Ishikawa (cell line): ENCODE data around the gene MBNL1.

Source experiments
- CEBPB ChIP-seq: IDR thresholded peaks from 2 replicates; pipeline ENCODE4 v1.6.1; 2012
- CREB1 ChIP-seq: IDR thresholded peaks from 2 replicates; pipeline ENCODE4 v1.6.1; 2012; ENCODE audit warnings: low read depth
- EGR1 ChIP-seq: IDR thresholded peaks from 2 replicates; pipeline ENCODE4 v1.6.1; 2012
- EP300 ChIP-seq: IDR thresholded peaks from 2 replicates; pipeline ENCODE4 v1.6.1; 2012; ENCODE audit warnings: borderline replicate concordance
- FOXM1 ChIP-seq: IDR thresholded peaks from 2 replicates; pipeline ENCODE4 v1.6.1; 2012; ENCODE audit warnings: low read depth, borderline replicate concordance
- MAX ChIP-seq: IDR thresholded peaks from 2 replicates; pipeline ENCODE4 v1.6.1; 2012
- NFIC ChIP-seq: IDR thresholded peaks from 2 replicates; pipeline ENCODE4 v1.6.1; 2012
- RAD21 ChIP-seq: IDR thresholded peaks from 2 replicates; pipeline ENCODE4 v1.6.1; 2012; ENCODE audit warnings: low read depth
- REST ChIP-seq: IDR thresholded peaks from 2 replicates; pipeline ENCODE4 v1.6.1; 2012; ENCODE audit warnings: low read depth, mild to moderate bottlenecking
- TAF1 ChIP-seq: IDR thresholded peaks from 2 replicates; pipeline ENCODE4 v1.6.1; 2012; ENCODE audit warnings: low read depth, mild to moderate bottlenecking
- TCF12 ChIP-seq: IDR thresholded peaks from 2 replicates; pipeline ENCODE4 v1.6.1; 2012; ENCODE audit warnings: low read depth
- TEAD4 ChIP-seq: IDR thresholded peaks from 2 replicates; pipeline ENCODE4 v1.6.1; 2012
- YY1 ChIP-seq: IDR thresholded peaks from 2 replicates; pipeline ENCODE4 v1.6.1; 2012; ENCODE audit warnings: low read depth
- ZBTB7A ChIP-seq: IDR thresholded peaks from 2 replicates; pipeline ENCODE4 v1.6.1; 2012; ENCODE audit warnings: low read depth
- TF ChIP-seq, protein P1 (sequence below): IDR thresholded peaks from 2 replicates; pipeline ENCODE4 v1.6.1; 2012

The MBNL1 gene

GRCh38 chr3:152438181-152438580 lies 169.5 kb downstream of the MBNL1 start:
- no peak for TF ChIP-seq ZBTB7A
- TF ChIP-seq MAX: no peak
- TF ChIP-seq REST: no peak
- no peak for TF ChIP-seq TAF1
- TF ChIP-seq CREB1: no peak
- no peak for TF ChIP-seq FOXM1
- no peak for TF ChIP-seq EGR1
- no peak for TF ChIP-seq YY1

- no peak for TF ChIP-seq EGR1
- TF ChIP-seq NFIC: no peak
- TF ChIP-seq TAF1: no peak
- TF ChIP-seq, protein P1, sequence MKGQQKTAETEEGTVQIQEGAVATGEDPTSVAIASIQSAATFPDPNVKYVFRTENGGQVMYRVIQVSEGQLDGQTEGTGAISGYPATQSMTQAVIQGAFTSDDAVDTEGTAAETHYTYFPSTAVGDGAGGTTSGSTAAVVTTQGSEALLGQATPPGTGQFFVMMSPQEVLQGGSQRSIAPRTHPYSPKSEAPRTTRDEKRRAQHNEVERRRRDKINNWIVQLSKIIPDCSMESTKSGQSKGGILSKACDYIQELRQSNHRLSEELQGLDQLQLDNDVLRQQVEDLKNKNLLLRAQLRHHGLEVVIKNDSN: no peak
- no peak for TF ChIP-seq CEBPB
- no peak for TF ChIP-seq CREB1
- TF ChIP-seq MAX: no peak
- no peak for TF ChIP-seq FOXM1
- TF ChIP-seq TCF12: no peak
- TF ChIP-seq YY1: no peak
- no peak for TF ChIP-seq RAD21
- TF ChIP-seq REST: no peak
Observed at GRCh38 chr3:152438706-152439105, 170.0 kb downstream of the MBNL1 start.

DNA sequence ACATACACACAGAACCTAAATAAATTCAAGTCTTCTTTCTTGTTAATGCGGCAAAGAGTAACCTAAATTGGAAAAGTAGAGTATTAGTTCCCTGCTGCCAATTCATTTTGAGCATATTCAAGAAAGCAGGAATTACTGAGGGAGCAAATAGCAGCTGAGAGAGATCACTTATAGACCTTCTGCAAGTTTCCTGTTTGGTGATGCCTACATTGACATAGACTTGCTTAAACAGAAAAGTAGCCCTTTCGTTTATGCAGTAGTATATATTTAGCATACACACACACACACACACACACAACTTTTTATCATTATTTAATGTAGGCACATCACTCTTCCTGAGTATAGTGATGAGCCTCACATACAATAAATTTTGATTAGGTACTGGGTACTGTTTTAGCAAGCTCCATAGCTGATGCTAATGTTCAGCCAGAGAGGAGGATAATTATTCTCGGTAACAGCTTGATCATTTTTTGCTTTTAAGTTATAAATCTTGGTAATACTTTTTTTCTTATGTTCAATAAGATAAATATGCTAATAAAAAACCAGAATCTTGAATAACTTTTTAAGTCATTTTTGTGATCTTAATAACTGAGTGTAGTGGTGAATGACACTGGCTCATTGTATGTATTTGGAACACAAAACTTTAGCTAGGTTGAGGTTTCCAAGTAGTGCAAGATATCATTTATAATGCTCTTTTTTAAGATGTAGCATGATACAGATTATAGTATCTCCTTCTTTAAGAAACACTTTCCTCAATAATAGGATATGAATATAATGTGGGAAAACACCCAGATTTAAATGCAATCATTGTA lies 174.7 kb downstream of the MBNL1 start:
- TF ChIP-seq TAF1 (no peak), CREB1 (no peak), YY1 (no peak), RAD21 (no peak), NFIC (no peak), REST (no peak), FOXM1 (no peak), TCF12 (no peak), EP300 (no peak), EGR1 (no peak), ZBTB7A (no peak), CEBPB (no peak), MAX (no peak), TEAD4 (no peak)
- TF ChIP-seq, protein P1: no peak

DNA sequence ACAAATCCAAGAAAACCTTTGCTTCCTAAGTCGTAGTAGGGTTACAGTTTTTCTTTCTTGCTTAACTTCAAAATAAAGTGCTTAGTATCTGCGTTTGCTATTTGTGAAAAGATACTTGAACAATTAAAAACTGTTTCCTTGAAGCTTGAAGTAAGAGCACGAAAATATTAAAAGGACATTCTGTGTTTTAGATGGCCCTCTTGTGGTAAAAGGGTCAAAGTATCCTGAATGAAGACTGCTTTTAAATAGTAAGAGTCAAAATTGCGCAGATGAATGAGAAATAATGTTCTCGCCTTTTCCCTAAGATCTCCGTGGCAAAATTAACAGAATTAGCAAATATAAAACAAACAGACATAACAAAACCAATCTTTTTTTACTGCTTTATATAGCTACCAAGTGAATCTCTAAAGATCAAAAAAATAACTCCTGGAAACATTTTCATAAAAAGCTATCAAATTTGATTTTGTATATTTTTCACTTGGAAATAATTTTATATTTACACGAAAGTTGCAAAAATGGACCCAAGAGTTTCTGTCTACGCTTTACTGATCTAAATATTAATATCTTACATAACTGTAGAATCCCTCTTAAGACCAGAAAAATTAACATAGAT lies 175.4 kb downstream of the MBNL1 start:
- no peak for TF ChIP-seq ZBTB7A
- TF ChIP-seq RAD21: peak; percentile 69
